Skin epidermis (tissue), 12 donors: ENCODE results near the gene FGF22.
A peak's percentile ranks its signal among the peaks of the same experiment; 100 is the strongest.
"Not testable (repeated sequence)": the region's sequence is repeated elsewhere in the genome, so short reads cannot be mapped to it uniquely, and the experiment has no call there.

Source experiments
- H3K27ac ChIP-seq, 21 experiments: fragments of 200-600 bp; sonication (generic) in 11 of 21; one replicate each; pipeline ENCODE4 v1.5.0; 2020; ENCODE audit warnings: mild to moderate bottlenecking in 3 of 21, inconsistent platforms in 2 of 21, moderate library complexity in 2 of 21
- H3K4me3 ChIP-seq, 7 experiments: fragments of 200-600 bp; sonication (generic) in 2 of 7; one replicate each; pipeline ENCODE4 v1.5.0; 2020; ENCODE audit warnings: inconsistent platforms in 2 of 7, mild to moderate bottlenecking in 2 of 7, moderate library complexity in 1 of 7

Gene FGF22

GRCh38 chr19:605061-605971 lies 34.4 kb upstream of the FGF22 start:
- H3K27ac ChIP-seq, H3K4me3 ChIP-seq: not testable (repeated sequence)

- no peak overlapping the region for H3K4me3 ChIP-seq
- H3K27ac ChIP-seq = no peak overlapping the region
Measured at GRCh38 chr19:607301-608154, 32.2 kb upstream of the FGF22 start.

- Histone ChIP-seq H3K4me3 (no peak overlapping the region), H3K27ac (peak overlapping the region in 1 of 21 experiments; percentile 83)
Measured at GRCh38 chr19:608155-609003, 31.3 kb upstream of the FGF22 start.

GRCh38 chr19:609004-609346 lies 30.7 kb upstream of the FGF22 start:
- peak overlapping the region in 3 of 21 experiments; percentile 60 to 83 (median 65) for H3K27ac ChIP-seq
- H3K4me3 ChIP-seq = no peak overlapping the region

GRCh38 chr19:610071-610800 lies 29.4 kb upstream of the FGF22 start:
- H3K27ac ChIP-seq = peak overlapping the region; percentile 6 to 87 (median 67)
- peak overlapping the region; percentile 16 to 32 (median 28) for H3K4me3 ChIP-seq

GRCh38 chr19:610801-611480 lies 28.7 kb upstream of the FGF22 start:
- peak overlapping the region; percentile 16 to 32 (median 28) for H3K4me3 ChIP-seq

GRCh38 chr19:611481-611868 lies 28.2 kb upstream of the FGF22 start:
- peak overlapping the region in 13 of 21 experiments; percentile 59 to 87 (median 72) for H3K27ac ChIP-seq
- peak overlapping the region in 3 of 7 experiments; percentile 4 to 32 (median 31) for H3K4me3 ChIP-seq

More at GRCh38 chr19:610801-611480, 28.7 kb upstream of the FGF22 start:
- H3K27ac ChIP-seq = peak overlapping the region; percentile 6 to 87 (median 67)

- Histone ChIP-seq H3K27ac (no peak overlapping the region), H3K4me3 (no peak overlapping the region)
Measured at GRCh38 chr19:612941-613340, 26.7 kb upstream of the FGF22 start.

GRCh38 chr19:613732-614567 lies 25.7 kb upstream of the FGF22 start:
- Histone ChIP-seq H3K4me3 (no peak overlapping the region), H3K27ac (no peak overlapping the region)

GRCh38 chr19:615619-616018 lies 24.1 kb upstream of the FGF22 start:
- Histone ChIP-seq H3K4me3 (no peak overlapping the region), H3K27ac (no peak overlapping the region)

GRCh38 chr19:616062-616700 lies 23.5 kb upstream of the FGF22 start:
- Histone ChIP-seq H3K4me3 (no peak overlapping the region), H3K27ac (no peak overlapping the region)

- no peak overlapping the region for H3K4me3 ChIP-seq
- peak overlapping the region in 1 of 21 experiments; percentile 14 for H3K27ac ChIP-seq
Measured at GRCh38 chr19:616747-617526, 22.7 kb upstream of the FGF22 start.

GRCh38 chr19:617551-618246 lies 22.0 kb upstream of the FGF22 start:
- H3K27ac ChIP-seq = no peak overlapping the region
- no peak overlapping the region for H3K4me3 ChIP-seq

- no peak overlapping the region for H3K4me3 ChIP-seq
- H3K27ac ChIP-seq = no peak overlapping the region
Measured at GRCh38 chr19:618247-618619, 21.4 kb upstream of the FGF22 start.

GRCh38 chr19:618674-619285 lies 20.9 kb upstream of the FGF22 start:
- H3K4me3 ChIP-seq = no peak overlapping the region
- H3K27ac ChIP-seq = no peak overlapping the region
